ENCODE data around the gene GRIK2. TPM values are rescaled to one million over a fixed set of nuclear protein-coding genes. Genes with fewer than 3 reads are reported as not detected.

The GRIK2 gene
- total and polyA plus RNA-seq, 2 donors (not counting 3 experiments of a cell fraction or from before 2014, with no cell fraction given): not detected

- Histone ChIP-seq H3K9me3 (replicated peaks; ENCODE audit: control insufficient read depth, insufficient read depth, low read length) (no peaks in the 10 kb centered on the region), H3K36me3 (ENCODE audit: control insufficient read depth in 2 of 2, extremely low read depth in 1 of 2, insufficient read depth in 2 of 2, low read length in 2 of 2) (no peaks in the 10 kb centered on the region), H3K27me3 (ENCODE audit: control insufficient read depth in 2 of 2, insufficient read depth in 2 of 2, low read length in 2 of 2) (no peaks in the 10 kb centered on the region), H3K27ac (ENCODE audit: insufficient read depth, low read depth, low read length) (no peak overlapping the region), H4K20me1 (replicated peaks; ENCODE audit: control insufficient read depth, extremely low read depth, insufficient read depth, low read length) (no peaks in the 10 kb centered on the region), H2AFZ (ENCODE audit: low read depth, low read length) (no peak overlapping the region), H3K9me1 (replicated peaks; ENCODE audit: control insufficient read depth, extremely low read depth, insufficient read depth, low read length) (no peaks in the 10 kb centered on the region), H3K9ac (replicated peaks; ENCODE audit: extremely low read depth, insufficient read depth, low read length) (no peak overlapping the region), H3K4me2 (ENCODE audit: insufficient read depth, low read length) (no peak overlapping the region), H3K4me1 (ENCODE audit: control insufficient read depth, extremely low read depth, insufficient read depth, low read length) (no peaks in the 10 kb centered on the region), H3K4me3 (replicated peaks in 1 of 3; ENCODE audit: insufficient read depth in 1 of 3, low read depth in 1 of 3, low read length in 3 of 3) (no peak overlapping the region), H3K79me2 (ENCODE audit: control insufficient read depth, insufficient read depth, low read length) (no peaks in the 10 kb centered on the region)
- CTCF ChIA-PET: no interaction called here
- TF ChIP-seq POLR2A (IDR thresholded peaks at IDR 0.05; ENCODE audit: low read depth, low read length): no peak
- no peak for TF ChIP-seq MAX (IDR thresholded peaks at IDR 0.05; ENCODE audit: insufficient read depth, insufficient read length)
- no peak for TF ChIP-seq MYC (IDR thresholded peaks at IDR 0.05; ENCODE audit: low read depth, low read length)
- TF ChIP-seq JUN (IDR thresholded peaks at IDR 0.05; ENCODE audit: borderline replicate concordance, insufficient read depth, insufficient read length, low read depth): no peak
- TF ChIP-seq POLR2AphosphoS5 (IDR thresholded peaks at IDR 0.05; ENCODE audit: insufficient read depth, low read depth, low read length): no peak
- TF ChIP-seq GATA2 (IDR thresholded peaks at IDR 0.05; ENCODE audit: insufficient read depth, insufficient read length, low read depth, low read length): no peak
- no peak for TF ChIP-seq CTCF (IDR thresholded peaks at IDR 0.05; ENCODE audit: extremely low read depth in 1 of 2, insufficient read depth in 1 of 2, low read depth in 1 of 2, low read length in 2 of 2)
- TF ChIP-seq EZH2 (IDR thresholded peaks at IDR 0.05; ENCODE audit: borderline replicate concordance, low read depth, low read length, severe bottlenecking): no peak
- TF ChIP-seq FOS (IDR thresholded peaks at IDR 0.05; ENCODE audit: borderline replicate concordance, insufficient read depth, low read length): no peak
- intact Hi-C loops (cut with micrococcal nuclease): no loop called here
- FAIRE-seq: no peak
- no TSS peak for BruUV-seq (replicated peaks)
- DNase-seq (ENCODE audit: low read depth, low spot score): no peak
- dilution Hi-C loops (cut with MboI; ENCODE audit: extremely low pct_ligation_motif_present, low sequenced_read_pairs): no loop called here
- POLR2A ChIA-PET: no interaction called here
Measured at GRCh38 chr6:101640131-101640530, 246.6 kb downstream of the GRIK2 start.

All from endothelial cell of umbilical vein (primary cell).